ENCODE data around the gene MAGEE2.
"Not testable (repeated sequence)": the region's sequence is repeated elsewhere in the genome, so short reads cannot be mapped to it uniquely, and the experiment has no call there.

MAGEE2 gene, protein sequence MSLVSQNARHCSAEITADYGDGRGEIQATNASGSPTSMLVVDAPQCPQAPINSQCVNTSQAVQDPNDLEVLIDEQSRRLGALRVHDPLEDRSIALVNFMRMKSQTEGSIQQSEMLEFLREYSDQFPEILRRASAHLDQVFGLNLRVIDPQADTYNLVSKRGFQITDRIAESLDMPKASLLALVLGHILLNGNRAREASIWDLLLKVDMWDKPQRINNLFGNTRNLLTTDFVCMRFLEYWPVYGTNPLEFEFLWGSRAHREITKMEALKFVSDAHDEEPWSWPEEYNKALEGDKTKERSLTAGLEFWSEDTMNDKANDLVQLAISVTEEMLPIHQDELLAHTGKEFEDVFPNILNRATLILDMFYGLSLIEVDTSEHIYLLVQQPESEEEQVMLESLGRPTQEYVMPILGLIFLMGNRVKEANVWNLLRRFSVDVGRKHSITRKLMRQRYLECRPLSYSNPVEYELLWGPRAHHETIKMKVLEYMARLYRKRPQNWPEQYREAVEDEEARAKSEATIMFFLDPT

DNA sequence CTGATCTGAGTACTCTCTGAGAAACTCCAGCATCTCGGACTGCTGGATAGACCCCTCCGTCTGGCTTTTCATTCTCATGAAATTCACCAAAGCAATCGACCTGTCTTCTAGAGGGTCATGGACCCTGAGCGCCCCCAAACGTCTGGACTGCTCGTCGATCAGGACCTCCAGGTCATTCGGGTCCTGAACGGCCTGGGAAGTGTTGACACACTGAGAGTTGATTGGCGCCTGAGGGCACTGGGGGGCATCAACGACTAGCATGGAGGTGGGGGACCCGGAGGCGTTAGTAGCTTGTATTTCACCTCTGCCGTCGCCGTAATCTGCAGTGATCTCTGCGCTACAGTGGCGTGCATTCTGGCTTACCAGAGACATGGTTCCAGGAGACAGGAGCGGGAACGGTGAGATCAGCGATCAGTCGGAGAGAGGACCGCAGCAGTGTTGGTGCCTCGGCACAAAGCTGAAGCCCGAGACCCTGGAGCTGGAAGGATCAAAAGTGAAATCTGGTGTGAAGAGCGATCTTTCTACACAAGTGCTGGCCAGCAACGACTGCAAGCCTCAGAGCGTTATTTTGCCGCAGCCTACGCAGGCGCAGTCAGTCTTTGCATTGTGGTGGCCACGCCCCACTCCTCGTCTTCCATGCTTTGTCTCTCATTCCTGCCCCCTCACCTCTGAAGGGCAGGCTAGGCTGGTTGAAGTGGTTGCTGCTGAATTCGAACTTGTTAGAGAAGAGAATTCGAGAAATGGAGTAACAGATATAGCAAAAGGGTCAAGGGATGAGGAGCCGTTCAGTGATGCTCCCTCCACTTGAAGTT, at the start of gene MAGEE2:
Gene MAGEE2 (minus strand): TSS at position 575 of the 812 bp plus-strand sequence. CDS start 203 bp downstream, at position 372.
- DNase-seq = peak; percentile 18 to 45

DNA sequence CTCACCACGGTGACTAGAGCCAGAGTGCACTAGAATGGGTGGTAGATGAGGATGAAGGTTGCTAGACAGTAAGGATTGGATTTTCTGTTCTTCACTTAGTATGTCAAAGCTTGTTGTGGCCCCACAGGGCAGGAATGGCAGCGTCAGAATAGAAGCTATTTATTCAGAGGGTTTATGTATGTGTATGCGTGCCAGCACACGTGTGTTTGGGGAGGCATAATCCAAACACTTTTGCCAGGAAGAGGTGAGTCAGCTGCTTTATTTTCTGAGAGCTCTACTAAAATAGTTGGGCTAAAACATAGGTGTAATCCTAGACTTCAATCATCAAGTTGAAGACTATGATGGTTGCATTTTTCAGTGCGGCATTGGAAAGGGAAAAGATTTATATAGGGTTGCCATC, 1.2 kb upstream of the MAGEE2 start:
- DNase-seq = no peak

DNA sequence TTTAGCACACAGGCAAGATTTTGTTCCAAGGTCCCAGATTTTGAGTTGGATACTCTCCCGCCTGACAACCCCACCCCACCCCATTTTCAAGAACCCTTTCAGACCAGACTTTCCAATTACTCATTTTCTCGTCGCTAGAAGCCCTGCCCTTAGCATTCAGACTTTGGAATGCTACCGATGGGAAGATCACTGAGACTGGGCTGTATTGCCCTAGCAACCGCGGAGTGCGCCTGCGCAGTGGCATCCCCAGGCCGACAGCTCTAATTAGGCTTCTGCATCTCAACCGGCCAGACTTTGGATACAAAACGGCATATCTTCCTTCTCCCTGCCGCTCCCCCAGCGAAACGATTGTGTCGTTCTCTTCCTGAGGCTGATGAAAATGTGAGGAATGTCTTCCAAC, 3.4 kb downstream of the MAGEE2 start:
- no peak for DNase-seq

DNA sequence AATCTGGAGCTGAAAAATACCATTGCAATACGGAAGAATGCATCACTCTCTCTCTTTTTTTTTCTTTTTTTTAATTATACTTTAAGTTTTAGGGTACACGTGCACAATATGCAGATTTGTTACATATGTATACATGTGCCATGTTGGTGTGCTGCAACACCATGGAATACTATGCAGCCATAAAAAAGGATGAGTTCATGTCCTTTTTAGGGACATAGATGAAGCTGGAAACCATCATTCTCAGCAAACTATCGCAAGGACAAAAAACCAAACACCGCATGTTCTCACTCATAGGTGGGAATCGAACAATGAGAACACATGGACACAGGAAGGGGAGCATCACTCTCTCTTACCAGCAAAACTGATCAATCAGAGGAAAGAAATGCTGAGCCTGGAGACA, 17.0 kb downstream of the MAGEE2 start:
- DNase-seq = not testable (repeated sequence)

DNA sequence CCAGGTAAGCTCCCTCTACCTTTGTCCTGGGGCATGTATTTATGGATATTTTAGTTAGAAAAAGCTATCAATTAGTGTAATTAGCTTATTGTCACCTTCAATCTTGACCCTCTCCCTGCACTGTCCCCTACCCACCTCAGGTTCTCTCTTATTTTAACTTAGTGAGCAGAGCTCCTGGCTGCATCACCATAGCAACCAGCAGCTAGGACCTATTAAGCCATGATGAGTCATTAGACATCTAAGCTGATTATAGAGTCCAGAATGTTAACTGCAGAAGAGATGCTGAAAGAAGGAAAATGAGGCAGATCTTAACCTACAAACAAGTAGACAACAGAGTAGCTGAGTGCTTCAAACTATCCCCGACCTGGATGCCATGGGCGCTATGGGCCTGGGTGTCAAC, 36.6 kb downstream of the MAGEE2 start:
- DNase-seq = no peak

DNA sequence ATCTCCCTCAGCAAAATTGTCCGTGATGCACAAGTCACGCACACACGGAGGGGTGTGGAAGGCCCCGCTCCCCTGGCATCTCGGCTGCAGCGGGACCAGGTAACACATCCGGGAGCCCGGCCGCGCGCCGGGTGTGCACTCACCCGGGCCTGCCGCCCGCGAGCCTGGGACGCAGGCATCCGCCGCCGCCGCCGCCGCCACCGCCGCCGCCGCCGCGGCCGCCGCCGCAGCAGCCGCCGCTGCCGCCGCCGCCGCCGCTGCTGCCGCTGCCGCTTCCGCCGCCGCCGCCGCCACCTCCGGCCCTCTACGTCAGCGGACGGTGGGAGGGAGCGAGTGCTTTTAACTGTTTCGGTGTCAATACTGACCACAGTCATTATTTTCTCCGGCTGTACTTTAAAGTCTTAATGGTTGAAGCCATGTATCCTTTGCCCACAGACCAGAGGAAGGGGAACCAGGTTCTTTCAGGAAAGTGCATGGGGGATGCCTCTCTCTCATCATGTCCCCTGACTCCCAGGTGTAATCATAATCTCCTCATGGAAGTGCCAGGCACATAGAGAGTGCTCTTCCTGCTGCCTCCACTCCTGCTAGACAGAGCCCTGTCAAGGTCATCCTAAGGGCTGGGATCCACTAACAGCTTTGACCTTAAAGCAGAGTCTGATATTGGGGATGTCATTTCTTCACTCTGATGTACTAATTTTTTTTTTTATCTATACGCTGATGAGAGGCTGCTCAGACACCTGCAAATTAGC, 38.0 kb downstream of the MAGEE2 start:
- peak; percentile 20 to 45 for DNase-seq

Measured in stimulated activated CD4-positive, alpha-beta T cell treated with anti-CD3 and anti-CD28 coated beads, Interleukin-2, amount 100 ng/mL, for 24 hours (primary cell).